Gastroesophageal sphincter (tissue), 3 donors: ENCODE results near the gene GRPEL1.

Experiments
- CTCF ChIP-seq, 4 experiments: fragments of 200-600 bp in 2 of 4; fragments of 450-650 bp in 2 of 4; sonication (generic) in 1 of 4; IDR thresholded peaks; one replicate each; pipeline ENCODE4 v1.5.1; 2017 to 2019; ENCODE audit warnings: antibody characterized with exemption in 4 of 4, mild to moderate bottlenecking in 2 of 4, moderate library complexity in 2 of 4
- POLR2A ChIP-seq, 2 donors: fragments of 450-650 bp; IDR thresholded peaks; one replicate each; pipeline ENCODE4 v1.6.1; 2017; ENCODE audit warnings: antibody characterized with exemption in 2 of 2, mild to moderate bottlenecking in 2 of 2, moderate library complexity in 1 of 2

- TF ChIP-seq CTCF (IDR thresholded peaks at IDR 0.05) (no peak), POLR2A (IDR thresholded peaks at IDR 0.05) (no peak)
Measured at GRCh38 chr4:7060346-7061150, 7.3 kb downstream of the GRPEL1 start.
